Measurements from ENCODE around the gene KLRG1.

The KLRG1 gene

GRCh38 chr12:8960176-8960575, 29.2 kb upstream of the KLRG1 start:
- H3K4me3 ChIP-seq: no peak overlapping the region
- H3K36me3 ChIP-seq: no peaks in the 10 kb centered on the region
- H3K4me1 ChIP-seq: no peaks in the 10 kb centered on the region
- intact Hi-C loops (cut with DNase I; ENCODE audit: low total_unique reads): no loop called here
- no peak for TF ChIP-seq CTCF (IDR thresholded peaks at IDR 0.05)
- H3K27ac ChIP-seq: no peak overlapping the region
- H3K27me3 ChIP-seq: no peaks in the 10 kb centered on the region
- DNase-seq: no peak
- no peaks in the 10 kb centered on the region for H3K9me3 ChIP-seq

GRCh38 chr12:8968761-8969160, 20.6 kb upstream of the KLRG1 start:
- no peak for DNase-seq
- Histone ChIP-seq H3K4me1 (no peaks in the 10 kb centered on the region), H3K36me3 (no peaks in the 10 kb centered on the region), H3K27ac (no peak overlapping the region), H3K4me3 (no peak overlapping the region), H3K27me3 (no peaks in the 10 kb centered on the region), H3K9me3 (peaks cover 0 to 30% (median 20%) of the 10 kb centered on the region in 3 donors)
- intact Hi-C loops (cut with DNase I; ENCODE audit: low total_unique reads): no loop called here
- TF ChIP-seq CTCF (IDR thresholded peaks at IDR 0.05): no peak

DNA sequence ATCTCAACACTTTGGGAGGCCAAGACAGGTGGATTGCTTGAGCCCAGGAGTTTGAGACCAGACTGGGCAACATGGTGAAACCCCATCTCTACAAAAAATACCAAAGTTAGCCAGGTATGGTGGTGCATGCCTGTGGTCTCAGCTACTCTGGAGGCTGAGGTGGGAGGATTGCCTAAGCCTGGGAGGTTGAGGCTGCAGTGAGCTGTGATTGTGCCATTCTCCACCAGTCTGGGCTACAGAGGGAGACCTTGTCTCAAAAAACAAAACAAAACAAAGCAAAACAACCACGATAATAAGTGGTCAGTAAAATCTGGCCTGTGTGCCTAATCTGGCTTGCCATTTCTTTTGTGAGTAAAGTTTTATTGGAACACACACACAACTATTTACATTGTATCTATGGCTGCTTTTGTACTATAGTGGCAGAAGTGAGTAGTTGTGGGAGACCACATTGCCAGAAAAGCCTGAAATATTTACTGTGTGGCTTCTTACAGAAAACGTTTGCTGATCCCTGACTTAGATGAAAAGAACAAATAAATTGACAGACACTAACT, 19.4 kb upstream of the KLRG1 start:
- Histone ChIP-seq H3K27ac (no peak overlapping the region), H3K27me3 (no peaks in the 10 kb centered on the region), H3K36me3 (no peaks in the 10 kb centered on the region), H3K4me3 (no peak overlapping the region), H3K9me3 (peaks cover 0 to 30% (median 20%) of the 10 kb centered on the region in 3 donors), H3K4me1 (no peaks in the 10 kb centered on the region)
- no peak for TF ChIP-seq CTCF (IDR thresholded peaks at IDR 0.05)
- DNase-seq: no peak
- intact Hi-C loops (cut with DNase I; ENCODE audit: low total_unique reads): no loop called here

DNA sequence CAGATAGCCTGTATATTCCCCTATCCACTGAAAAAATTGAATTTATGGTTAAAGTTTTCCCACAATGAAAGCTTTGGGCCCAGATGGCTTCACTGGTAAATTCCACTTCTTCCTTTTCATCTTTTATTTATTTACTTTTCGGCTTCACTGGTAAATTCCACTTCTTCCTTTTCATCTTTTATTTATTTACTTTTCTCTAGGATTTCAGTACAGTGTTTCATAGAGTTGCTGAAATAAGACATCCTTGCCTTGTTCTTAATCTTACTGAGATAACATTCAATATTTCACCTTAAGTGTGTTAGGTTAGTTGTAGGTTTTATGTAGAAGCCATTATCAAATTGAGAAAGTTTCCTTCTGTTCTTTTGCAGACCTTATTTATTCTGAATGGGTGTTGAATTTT, 18.9 kb upstream of the KLRG1 start:
- Histone ChIP-seq H3K9me3 (peaks cover 0 to 30% (median 20%) of the 10 kb centered on the region in 3 donors), H3K4me1 (no peaks in the 10 kb centered on the region), H3K36me3 (no peaks in the 10 kb centered on the region), H3K4me3 (no peak overlapping the region), H3K27ac (no peak overlapping the region), H3K27me3 (no peaks in the 10 kb centered on the region)
- TF ChIP-seq CTCF (IDR thresholded peaks at IDR 0.05): no peak
- intact Hi-C loops (cut with DNase I; ENCODE audit: low total_unique reads): no loop called here
- no peak for DNase-seq

GRCh38 chr12:8980137-8980536, 9.2 kb upstream of the KLRG1 start:
- intact Hi-C loops (cut with DNase I; ENCODE audit: low total_unique reads): no loop called here
- Histone ChIP-seq H3K27ac (no peak overlapping the region), H3K4me1 (no peaks in the 10 kb centered on the region), H3K27me3 (no peaks in the 10 kb centered on the region), H3K4me3 (no peak overlapping the region), H3K36me3 (no peaks in the 10 kb centered on the region), H3K9me3 (peaks cover 3 to 20% (median 12%) of the 10 kb centered on the region in 3 donors)
- no peak for TF ChIP-seq CTCF (IDR thresholded peaks at IDR 0.05)
- DNase-seq: no peak

Data from tibial artery (tissue), 4 donors.